NK-92 (cell line): ENCODE results near the gene ALG11.

Source experiments
- DNase-seq: peaks from one replicate; lab custom pipeline; 2025; ENCODE audit not compliant: unreplicated experiment; lab: John Stamatoyannopoulos, UW

The ALG11 gene

DNA sequence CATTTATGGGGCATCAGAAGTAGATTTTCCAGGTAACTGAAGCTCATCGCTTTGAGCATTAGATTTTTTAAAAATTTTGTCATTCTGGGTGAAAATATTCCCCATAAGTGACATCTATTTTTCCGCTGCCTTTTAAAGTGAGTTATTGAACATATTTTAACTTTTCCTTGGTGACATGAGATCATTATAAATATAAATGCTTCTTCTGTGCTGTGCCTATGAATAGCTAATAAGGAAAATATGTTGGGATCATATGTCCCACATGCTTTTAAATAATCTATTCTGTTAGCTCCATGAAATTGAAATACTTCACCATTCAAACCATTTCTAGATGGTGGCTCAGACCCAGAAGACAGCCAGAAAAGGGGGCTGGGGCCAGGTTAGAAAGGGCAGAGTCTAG, 15.0 kb upstream of the ALG11 start:
- no peak for DNase-seq

DNA sequence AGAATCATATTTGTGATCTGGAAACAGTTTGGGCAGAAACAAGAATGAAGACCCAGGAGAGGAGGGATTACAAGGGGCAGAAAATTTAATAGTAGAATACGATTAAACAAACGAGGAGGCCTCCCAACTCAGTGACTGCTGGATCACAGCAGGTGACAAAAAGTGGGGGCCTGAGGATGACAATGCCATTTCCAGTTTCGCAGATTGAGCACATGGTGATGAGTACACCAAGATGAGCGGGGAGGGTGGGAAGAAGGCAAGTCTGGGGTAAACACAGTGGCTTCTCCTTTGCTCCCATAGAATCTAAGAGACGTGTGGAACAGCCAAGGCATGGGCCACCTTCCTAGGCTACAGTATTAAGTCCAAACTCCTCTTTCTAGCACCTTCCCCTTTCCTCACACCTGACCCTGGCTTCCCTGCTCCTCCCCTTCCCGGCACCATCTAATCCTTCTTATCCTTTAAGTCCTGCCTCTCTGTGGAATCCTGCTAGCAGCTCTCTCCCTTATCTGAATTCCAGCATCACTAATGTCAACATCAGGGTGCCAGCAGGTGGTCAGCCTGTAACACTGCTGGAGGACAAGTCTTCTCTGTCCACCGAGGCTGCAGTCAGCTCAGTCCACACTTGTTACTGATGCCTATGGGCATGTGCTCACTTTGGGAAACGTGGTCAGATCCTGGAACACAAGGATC, 14.4 kb upstream of the ALG11 start:
- DNase-seq = no peak

- DNase-seq = no peak
Measured at GRCh38 chr13:51998723-51999509, 13.3 kb upstream of the ALG11 start.

DNA sequence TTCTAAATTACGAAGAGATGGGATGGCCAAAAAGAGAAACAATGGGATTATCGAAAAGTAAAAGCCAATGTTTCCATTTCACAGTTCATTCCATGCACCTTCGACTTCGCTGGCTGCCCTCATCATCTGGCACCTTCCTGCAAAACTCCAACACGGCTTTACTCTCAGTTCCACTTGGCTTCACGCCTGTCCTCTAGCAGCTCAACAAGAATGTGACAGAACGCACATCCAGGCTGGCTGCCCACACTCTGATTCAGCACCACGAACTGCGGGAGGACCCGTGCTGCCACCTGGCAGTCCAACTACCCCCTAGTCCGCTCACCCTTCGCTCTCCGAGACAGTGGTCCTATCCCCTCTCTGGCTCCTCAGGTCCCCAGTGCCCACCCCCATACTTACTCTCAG, 12.7 kb upstream of the ALG11 start:
- no peak for DNase-seq

- no peak for DNase-seq
Measured at GRCh38 chr13:51999921-52000320, 12.3 kb upstream of the ALG11 start.

DNA sequence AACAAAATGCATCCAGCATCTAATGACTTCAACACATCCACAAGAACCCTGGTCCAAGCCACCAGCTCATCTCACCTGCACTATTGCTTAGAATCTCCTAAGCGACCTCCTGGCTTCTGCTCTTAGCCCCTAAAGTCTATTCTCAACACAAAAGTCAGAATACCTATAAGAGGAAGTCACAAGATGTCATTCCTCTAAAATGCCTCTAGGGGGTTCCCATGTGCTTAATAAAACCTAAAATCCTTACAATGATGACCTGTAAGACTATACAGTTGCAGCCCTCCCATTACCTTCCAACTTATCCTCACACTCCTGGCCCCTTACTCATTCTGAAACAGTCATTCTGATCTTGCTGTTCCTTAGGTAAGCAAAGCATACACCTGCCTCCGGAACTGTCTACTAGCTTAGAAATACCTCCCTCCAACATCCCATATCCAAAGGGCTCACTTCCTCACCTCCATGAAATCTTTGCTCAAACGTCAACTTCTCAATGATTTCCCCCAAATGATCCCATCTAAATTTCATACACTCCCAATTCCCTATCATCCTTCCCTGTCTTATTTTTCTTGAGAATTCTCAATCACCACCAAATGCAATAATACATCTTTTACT, 11.0 kb upstream of the ALG11 start:
- DNase-seq = no peak

DNA sequence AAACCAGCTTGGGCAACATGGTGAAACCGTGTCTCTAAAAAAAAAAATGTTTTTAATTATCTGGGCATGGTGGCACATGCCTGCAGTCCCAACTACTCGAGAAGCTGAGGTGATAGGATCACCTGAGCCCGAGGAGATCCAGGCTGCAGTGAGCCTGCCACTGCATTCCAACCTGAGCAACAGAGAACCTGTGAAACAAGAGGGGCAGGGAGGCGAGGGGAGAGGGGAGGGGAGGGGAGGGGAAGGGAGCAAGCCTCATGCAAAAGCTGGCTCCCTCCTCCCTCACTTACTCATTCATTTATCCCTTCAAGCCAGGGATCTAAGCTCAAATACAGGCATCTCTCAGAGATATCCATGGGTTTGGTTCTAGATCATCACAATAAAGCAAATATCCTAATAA, 9.8 kb upstream of the ALG11 start:
- no peak for DNase-seq

DNA sequence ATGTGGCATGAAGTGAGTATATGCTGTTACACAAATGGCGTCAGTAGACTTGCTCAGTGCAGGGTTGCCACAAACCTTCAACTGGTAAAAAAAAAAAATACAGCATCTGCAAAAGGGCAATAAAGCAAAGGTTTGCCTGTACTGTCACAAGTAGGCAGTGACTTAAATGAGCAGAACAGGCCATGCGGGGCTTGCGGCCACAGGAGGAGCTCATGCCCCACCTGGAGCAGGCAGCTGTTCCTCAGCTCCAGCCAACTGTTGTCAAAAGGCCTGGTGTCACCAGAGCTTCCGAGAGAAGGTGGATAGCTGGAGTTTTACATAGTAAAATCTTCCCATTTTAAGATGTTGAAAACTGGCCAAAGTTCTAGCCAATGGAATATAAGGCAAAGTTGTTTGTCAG, 8.7 kb upstream of the ALG11 start:
- DNase-seq = no peak

DNA sequence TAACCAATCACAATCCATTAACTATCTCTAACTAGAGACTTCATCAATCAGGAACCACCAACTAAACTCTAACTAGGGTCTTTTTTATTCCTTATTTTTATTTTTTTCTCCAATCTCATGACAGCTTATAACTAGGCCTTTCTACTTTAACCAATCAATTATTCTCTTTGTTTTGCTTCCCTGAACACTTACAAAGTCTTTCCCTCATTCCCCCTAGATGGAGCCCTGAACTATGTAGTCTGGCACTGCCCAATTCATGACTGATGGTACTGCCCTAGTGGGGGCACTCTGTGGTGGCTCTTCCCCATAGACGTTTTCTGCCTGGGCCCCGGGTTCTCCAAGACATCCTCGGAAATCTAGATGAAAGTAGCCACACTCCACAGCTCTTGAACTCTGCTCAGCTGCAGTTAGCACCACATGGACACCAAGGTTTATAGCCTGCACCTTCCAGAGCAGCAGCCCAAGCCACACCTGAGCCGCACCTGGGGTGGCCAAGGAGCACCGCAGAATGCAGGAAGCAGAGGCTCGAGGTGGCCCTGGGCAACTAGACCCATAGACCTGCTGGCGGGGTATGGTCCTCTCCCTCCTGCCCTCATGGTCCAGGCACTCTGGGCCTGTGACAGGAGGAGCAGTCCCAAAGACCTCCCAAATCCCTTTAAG, 7.6 kb upstream of the ALG11 start:
- DNase-seq = no peak

GRCh38 chr13:52005841-52006522, 6.2 kb upstream of the ALG11 start:
- no peak for DNase-seq

- DNase-seq = no peak
Measured at GRCh38 chr13:52006523-52007245, 5.5 kb upstream of the ALG11 start.

GRCh38 chr13:52009946-52010345, 2.3 kb upstream of the ALG11 start:
- DNase-seq = no peak

DNA sequence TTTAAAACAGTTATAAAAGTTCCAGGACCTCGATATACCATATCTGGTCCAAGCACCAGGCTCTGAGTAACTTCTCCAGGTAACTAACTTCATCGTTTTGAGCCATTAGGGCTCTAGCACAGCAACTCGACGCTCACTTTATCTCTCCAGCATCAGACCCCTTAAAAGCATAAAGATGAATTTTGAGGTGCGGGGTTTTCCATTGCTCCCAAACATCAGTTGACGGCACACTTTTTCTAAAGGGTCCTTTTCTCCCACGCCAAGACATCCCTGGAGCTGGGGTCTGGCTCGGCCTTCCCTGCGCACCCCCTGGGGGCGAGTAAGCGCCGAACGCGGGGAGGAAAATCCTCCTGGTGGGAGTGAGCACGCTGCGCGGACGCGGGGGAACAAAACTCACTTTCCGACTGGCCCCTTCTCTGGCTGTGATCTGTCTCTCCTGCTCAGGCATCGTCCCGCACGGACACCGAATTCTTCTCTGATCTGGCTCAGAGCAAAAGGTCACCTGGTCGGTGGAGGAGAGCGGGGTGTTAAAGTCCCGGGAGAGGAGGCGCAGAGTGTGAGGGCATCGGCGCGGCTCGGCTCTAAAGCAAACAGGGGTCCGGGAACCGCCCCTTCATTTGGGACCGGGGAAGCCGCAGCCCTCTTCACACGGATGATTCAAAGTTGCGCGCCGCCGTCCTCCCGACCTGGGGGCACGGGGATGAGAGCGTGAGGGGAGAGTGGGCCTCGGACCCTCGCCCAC, 1.1 kb upstream of the ALG11 start, which contains the start of gene ATP7B:
Gene ATP7B (minus strand): TSS at position 561 of the 742 bp plus-strand sequence. CDS start 113 bp downstream, at position 448.
- no peak for DNase-seq

DNA sequence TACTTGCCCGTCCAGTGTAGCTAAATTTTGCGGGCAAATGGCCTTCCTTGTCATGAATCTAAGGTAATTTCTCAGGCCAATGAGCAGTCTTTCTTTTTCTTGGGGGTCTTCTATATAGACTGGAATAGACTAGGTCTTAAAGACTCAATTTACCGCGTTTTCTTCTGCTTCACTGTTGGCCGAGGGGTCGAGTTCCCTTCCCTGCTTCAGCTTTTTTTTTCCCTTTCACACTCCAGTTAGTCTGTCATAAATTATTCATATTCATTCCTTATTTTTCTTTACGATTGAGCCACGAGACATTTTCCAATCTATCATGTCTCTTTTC, 276 bp downstream of the ALG11 start:
- DNase-seq = no peak

- DNase-seq = no peak
Measured at GRCh38 chr13:52016296-52016695, 4.1 kb downstream of the ALG11 start.

- DNase-seq = no peak
Measured at GRCh38 chr13:52020191-52020590, 8.0 kb downstream of the ALG11 start.

- no peak for DNase-seq
Measured at GRCh38 chr13:52022356-52022755, 10.2 kb downstream of the ALG11 start.

- DNase-seq = no peak
Measured at GRCh38 chr13:52024481-52024880, 12.3 kb downstream of the ALG11 start, which contains the start of gene UTP14C. UTP14C (plus strand) TSS chr13:52024691; CDS start chr13:52028805, 4,114 bp downstream.

- no peak for DNase-seq
Measured at GRCh38 chr13:52025475-52026245, 13.5 kb downstream of the ALG11 start.
